Prostate gland (tissue), 2 donors: ENCODE measurements around the gene RCN1. TPM values are rescaled to one million over a fixed set of nuclear protein-coding genes. Genes with fewer than 3 reads are reported as not detected.
"Not testable (repeated sequence)": the region's sequence is repeated elsewhere in the genome, so short reads cannot be mapped to it uniquely, and the experiment has no call there.

Source experiments
- DNase-seq: peaks from one replicate; pipeline ENCODE4 v3.0.0-alpha.2; 2019; ENCODE audit warnings: low spot score
- H3K27ac ChIP-seq, 2 donors: fragments of 200-600 bp; sonication (generic); 2 replicates each; pipeline ENCODE4 v1.5.1; 2017 to 2019
- H3K27me3 ChIP-seq: fragments of 200-600 bp; sonication (generic); replicated peaks from 2 replicates; pipeline ENCODE4 v1.5.1; 2019; ENCODE audit not compliant: insufficient read depth
- H3K36me3 ChIP-seq, 2 donors: fragments of 200-600 bp; sonication (generic); 1 replicate in 1 of 2; 2 replicates in 1 of 2; pipeline versions ENCODE4 v1.5.1 to v1.8.1; 2017 to 2019
- H3K4me1 ChIP-seq: fragments of 200-600 bp; sonication (generic); replicated peaks from 2 replicates; pipeline ENCODE4 v1.5.1; 2019
- H3K4me3 ChIP-seq, 2 donors: fragments of 200-600 bp; sonication (generic); 2 replicates each; pipeline ENCODE4 v1.5.1; 2017 to 2019
- H3K9me3 ChIP-seq: fragments of 200-600 bp; sonication (generic); 2 replicates; pipeline ENCODE4 v1.5.1; 2017
- POLR2A ChIP-seq: fragments of 450-650 bp; IDR thresholded peaks from one replicate; pipeline ENCODE4 v1.6.1; 2016; ENCODE audit warnings: antibody characterized with exemption, mild to moderate bottlenecking
- POLR2AphosphoS5 ChIP-seq: sonication (generic); formaldehyde crosslinking; IDR thresholded peaks from one replicate; pipeline ENCODE4 v1.6.1; 2017; ENCODE audit warnings: antibody characterized with exemption
- WGBS: methylation state at CpG from one replicate; pipeline ENCODE4 v1.1.5; 2018; 5-methylcytosine and 5-hydroxymethylcytosine counted together
- intact Hi-C: fragments of 100-400 bp; cut with DNase I; formaldehyde crosslinking; loops from one replicate; pipeline ENCODE4 v1.14.2; 2022
- total RNA-seq, 2 donors: library from RNA; depleted of rRNA; stranded (reverse); fragments of >200 nt; gene quantifications; one replicate each; pipeline ENCODE4 v1.1.0, GENCODE V29; 2016
- TF ChIP-seq, protein P1 (sequence below), 4 experiments: fragments of 200-600 bp in 2 of 4; fragments of 450-650 bp in 2 of 4; sonication (generic) in 2 of 4; IDR thresholded peaks; 1 replicate in 3 of 4; 2 replicates in 1 of 4; pipeline ENCODE4 v1.5.1; 2016 to 2019; ENCODE audit warnings: antibody characterized with exemption in 4 of 4, mild to moderate bottlenecking in 2 of 4, moderate library complexity in 2 of 4

Gene RCN1
- total RNA-seq, 2 donors from 2014 or later: 63.6 to 105 TPM

DNA sequence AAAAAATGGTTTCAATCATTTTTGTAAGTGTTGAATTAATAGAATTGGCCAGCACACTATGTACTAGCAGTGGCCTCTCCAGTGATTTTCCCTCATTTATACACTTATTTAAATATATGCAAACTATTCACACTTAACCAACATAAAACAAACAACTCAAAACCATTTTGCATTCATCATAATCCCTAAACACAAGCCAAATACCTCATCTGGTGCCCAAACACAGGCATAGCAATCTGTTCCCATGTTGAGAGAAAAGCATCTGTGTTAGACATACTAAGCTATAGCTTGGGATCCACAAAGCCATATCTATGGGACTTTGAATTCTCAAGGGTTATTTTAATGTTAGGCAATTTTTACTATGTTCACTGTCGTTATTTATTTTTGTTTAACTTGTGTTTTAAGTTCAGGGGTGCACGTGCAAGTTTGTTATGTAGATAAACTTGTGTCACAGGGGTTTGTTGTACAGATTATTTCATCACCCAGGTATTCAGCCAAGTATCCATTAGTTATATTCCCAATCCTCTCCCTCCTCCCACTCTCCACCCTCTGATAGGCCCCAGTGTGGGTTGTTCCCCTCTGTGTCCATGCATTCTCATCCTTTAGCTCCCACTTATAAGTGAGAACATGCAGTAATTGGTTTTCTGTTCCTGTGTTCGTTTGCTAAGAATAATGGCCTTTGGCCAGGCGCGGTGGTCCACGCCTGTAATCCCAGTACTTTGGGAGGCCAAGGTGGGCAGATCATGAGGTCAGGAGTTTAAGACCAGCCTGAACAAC lies 31.0 kb upstream of the RCN1 start:
- intact Hi-C loops: no loop called here
- WGBS: 79% methylated on average over 6 of the region's 6 CpGs
- TF ChIP-seq POLR2A (no peak), POLR2AphosphoS5 (no peak)
- TF ChIP-seq, protein P1, sequence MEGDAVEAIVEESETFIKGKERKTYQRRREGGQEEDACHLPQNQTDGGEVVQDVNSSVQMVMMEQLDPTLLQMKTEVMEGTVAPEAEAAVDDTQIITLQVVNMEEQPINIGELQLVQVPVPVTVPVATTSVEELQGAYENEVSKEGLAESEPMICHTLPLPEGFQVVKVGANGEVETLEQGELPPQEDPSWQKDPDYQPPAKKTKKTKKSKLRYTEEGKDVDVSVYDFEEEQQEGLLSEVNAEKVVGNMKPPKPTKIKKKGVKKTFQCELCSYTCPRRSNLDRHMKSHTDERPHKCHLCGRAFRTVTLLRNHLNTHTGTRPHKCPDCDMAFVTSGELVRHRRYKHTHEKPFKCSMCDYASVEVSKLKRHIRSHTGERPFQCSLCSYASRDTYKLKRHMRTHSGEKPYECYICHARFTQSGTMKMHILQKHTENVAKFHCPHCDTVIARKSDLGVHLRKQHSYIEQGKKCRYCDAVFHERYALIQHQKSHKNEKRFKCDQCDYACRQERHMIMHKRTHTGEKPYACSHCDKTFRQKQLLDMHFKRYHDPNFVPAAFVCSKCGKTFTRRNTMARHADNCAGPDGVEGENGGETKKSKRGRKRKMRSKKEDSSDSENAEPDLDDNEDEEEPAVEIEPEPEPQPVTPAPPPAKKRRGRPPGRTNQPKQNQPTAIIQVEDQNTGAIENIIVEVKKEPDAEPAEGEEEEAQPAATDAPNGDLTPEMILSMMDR (IDR thresholded peaks at IDR 0.05): no peak

DNA sequence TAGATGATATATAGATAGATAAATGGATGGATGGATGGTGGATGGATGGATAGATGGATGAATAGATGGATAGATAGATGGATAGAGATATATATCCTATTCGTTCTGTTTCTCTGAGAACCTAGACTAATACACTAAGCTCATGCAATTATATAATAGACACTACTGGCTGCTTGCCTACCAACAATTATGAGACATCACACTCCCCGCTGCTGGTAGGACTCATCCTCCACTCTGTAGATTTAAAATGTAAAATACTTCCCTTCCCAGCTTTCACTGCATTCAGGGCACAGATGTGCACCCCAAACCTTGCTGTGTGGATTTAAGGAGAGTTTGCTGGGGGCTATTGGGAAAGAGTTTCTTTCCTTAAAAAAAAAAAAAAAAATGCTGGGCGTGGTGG lies 28.3 kb upstream of the RCN1 start:
- Histone ChIP-seq H3K4me3 (no peak overlapping the region), H3K9me3 (no peaks in the 10 kb centered on the region), H3K36me3 (no peaks in the 10 kb centered on the region), H3K27me3 (no peaks in the 10 kb centered on the region), H3K4me1 (no peaks in the 10 kb centered on the region), H3K27ac (no peak overlapping the region)
- intact Hi-C loops: no loop called here
- DNase-seq: no peak
- TF ChIP-seq POLR2A: no peak
- TF ChIP-seq, protein P1 (IDR thresholded peaks at IDR 0.05): no peak
- no peak for TF ChIP-seq POLR2AphosphoS5
- WGBS: 88% methylated on average over 3 of the region's 3 CpGs

More for the DNA sequence above, 31.0 kb upstream of the RCN1 start:
- Histone ChIP-seq H3K4me1 (no peaks in the 10 kb centered on the region), H3K27me3 (no peaks in the 10 kb centered on the region), H3K36me3 (no peaks in the 10 kb centered on the region), H3K27ac (no peak overlapping the region), H3K4me3 (no peak overlapping the region), H3K9me3 (no peaks in the 10 kb centered on the region)
- no peak for DNase-seq

DNA sequence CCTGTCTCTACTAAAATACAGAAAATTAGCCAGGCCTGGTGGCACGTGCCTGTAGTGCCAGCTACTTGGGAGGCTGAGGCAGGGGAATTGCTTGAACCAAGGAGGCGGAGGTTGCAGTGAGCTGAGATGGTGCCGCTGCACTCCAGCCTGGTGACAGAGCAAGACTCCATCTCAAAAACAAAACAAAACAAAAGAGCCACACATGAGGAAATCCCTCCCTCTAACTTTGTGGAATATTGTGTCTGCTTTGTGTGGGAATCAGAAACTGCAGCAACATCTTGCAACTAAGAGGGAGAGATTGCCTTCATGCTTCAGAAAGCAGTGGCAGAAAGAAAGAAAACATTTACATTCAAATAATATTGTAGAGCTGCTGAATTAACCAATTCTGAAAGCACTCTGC lies 27.8 kb upstream of the RCN1 start:
- H3K4me3 ChIP-seq, H3K4me1 ChIP-seq, H3K9me3 ChIP-seq, H3K27me3 ChIP-seq, DNase-seq, H3K36me3 ChIP-seq, H3K27ac ChIP-seq, intact Hi-C loops: not testable (repeated sequence)
- 89% methylated on average over 3 of the region's 3 CpGs for WGBS

DNA sequence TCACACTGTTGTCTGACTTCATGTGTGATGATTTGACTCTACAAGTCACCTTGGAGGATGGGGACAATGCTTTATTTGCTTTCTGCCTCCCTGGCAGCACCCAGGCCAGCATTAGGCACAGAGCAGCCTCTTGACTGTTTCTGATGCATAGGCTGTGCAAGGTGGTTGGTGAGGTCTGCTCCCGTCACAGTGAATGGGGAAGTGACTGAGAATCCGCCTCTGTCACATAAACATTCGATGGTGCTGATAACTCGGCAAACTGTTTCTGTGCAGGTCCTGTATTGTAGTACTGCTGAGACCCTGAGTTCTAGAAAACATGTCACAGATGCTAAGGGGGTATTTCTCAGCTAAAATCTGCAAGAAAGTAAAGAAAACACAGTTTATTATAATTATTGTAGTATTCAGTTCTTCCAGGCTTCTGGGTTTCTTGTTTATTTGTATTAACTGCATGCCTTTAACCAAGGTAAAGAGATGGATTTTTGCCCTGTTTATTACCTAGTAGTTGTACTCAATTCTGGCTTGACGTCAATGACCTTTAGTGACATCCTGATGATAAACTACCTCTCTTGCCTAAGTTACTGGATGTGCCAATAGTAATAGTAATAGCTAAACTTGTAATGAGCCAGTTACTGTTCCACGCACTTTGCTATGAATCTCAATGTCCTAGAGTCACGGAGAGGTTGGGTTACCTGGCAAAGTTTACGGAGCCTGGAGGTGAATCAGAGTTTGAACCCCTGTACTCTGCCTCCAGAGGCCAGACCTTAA lies 24.8 kb upstream of the RCN1 start:
- Histone ChIP-seq H3K36me3 (no peaks in the 10 kb centered on the region), H3K9me3 (no peaks in the 10 kb centered on the region), H3K4me1 (no peaks in the 10 kb centered on the region), H3K4me3 (no peak overlapping the region), H3K27me3 (no peaks in the 10 kb centered on the region), H3K27ac (no peak overlapping the region)
- intact Hi-C loops: no loop called here
- WGBS: 73% methylated on average over 8 of the region's 8 CpGs
- DNase-seq: no peak
- no peak for TF ChIP-seq POLR2AphosphoS5
- no peak for TF ChIP-seq POLR2A
- TF ChIP-seq, protein P1 (IDR thresholded peaks at IDR 0.05): no peak

DNA sequence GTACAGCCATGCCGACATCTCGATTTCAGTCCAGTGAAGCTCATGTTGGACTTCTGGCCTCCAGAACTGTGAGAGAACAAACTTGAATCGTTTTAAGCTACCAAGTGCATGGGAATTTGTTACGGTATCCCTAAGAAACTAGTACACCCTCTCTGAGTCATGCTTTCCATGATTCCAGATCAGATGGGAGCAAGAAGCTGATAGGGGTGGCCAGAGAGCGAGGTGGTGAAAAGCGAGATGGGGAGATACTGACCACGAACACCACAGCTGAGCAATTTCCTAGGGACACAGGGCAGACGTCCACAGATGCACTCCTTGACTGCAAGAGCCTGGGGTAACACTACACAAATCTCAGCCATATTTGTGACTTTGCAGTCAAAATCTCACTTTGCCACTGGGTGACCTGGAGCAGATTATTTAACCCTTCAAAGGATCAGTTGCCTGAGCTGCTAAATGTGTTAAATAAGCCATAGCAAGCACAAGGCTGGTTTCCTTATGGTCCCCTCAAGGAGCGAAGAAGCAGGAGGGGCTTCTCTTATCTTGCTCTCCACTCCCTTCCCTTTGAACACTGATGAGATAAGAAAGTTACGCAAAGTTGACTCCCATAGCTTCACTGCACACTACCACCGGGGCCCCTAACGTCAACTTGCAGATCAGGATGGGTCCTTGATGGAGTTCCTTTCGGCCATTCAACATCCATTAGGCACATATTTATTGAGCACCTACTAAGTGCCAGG lies 22.6 kb upstream of the RCN1 start:
- intact Hi-C loops: no loop called here

More for the DNA sequence above, 22.6 kb upstream of the RCN1 start:
- WGBS: 75% methylated on average over 13 of the region's 13 CpGs
- Histone ChIP-seq H3K4me3 (no peak overlapping the region), H3K27ac (no peak overlapping the region), H3K27me3 (no peaks in the 10 kb centered on the region), H3K4me1 (no peaks in the 10 kb centered on the region), H3K9me3 (no peaks in the 10 kb centered on the region), H3K36me3 (no peaks in the 10 kb centered on the region)
- TF ChIP-seq POLR2A: no peak
- TF ChIP-seq, protein P1 (IDR thresholded peaks at IDR 0.05): no peak
- no peak for TF ChIP-seq POLR2AphosphoS5
- DNase-seq: no peak
